Colonic mucosa (tissue), 4 donors: ENCODE data around the gene SCUBE2. TPM values are rescaled to one million over a fixed set of nuclear protein-coding genes. Genes with fewer than 3 reads are reported as not detected.

ENCODE experiments used
- DNase-seq: peaks from one replicate; pipeline ENCODE4 v3.0.0-alpha.2; 2020
- H3K27ac ChIP-seq: fragments of 200-600 bp; one replicate; pipeline ENCODE4 v1.8.0; 2021
- H3K27me3 ChIP-seq: fragments of 200-600 bp; one replicate; pipeline ENCODE4 v1.8.0; 2021
- H3K36me3 ChIP-seq: fragments of 200-600 bp; one replicate; pipeline ENCODE4 v1.8.0; 2021
- H3K4me1 ChIP-seq: fragments of 200-600 bp; one replicate; pipeline ENCODE4 v1.8.0; 2021; ENCODE audit warnings: mild to moderate bottlenecking
- H3K4me3 ChIP-seq: fragments of 200-600 bp; one replicate; pipeline ENCODE4 v1.8.0; 2021
- H3K9ac ChIP-seq, 2 donors: one replicate each; pipeline ENCODE4 v1.7.0; 2013; ENCODE audit warnings: control low read depth in 2 of 2, low read depth in 2 of 2, low read length in 2 of 2
- H3K9me3 ChIP-seq: fragments of 200-600 bp; one replicate; pipeline ENCODE4 v1.8.0; 2021
- intact Hi-C: fragments of 100-400 bp; cut with DNase I; formaldehyde crosslinking; loops from one replicate; pipeline ENCODE4 v1.14.1; 2022
- total RNA-seq, 2 donors: library from RNA; stranded (reverse); fragmentation: NEBNext Ultra II Directional in 1 of 2; extraction: Animal tissue kit (Norgen Biotek cat#: 25700) in 1 of 2; gene quantifications; one replicate each; pipeline ENCODE4 v1.2.1, GENCODE V29; 2021
- TF ChIP-seq, protein P1 (sequence below): fragments of 200-600 bp; IDR thresholded peaks from one replicate; pipeline ENCODE4 v1.8.0; 2022; ENCODE audit warnings: antibody characterized with exemption, mild to moderate bottlenecking
- donor health status: healthy.
- donor health status: DM: no; HTN: no; CAD: no.
- donor health status: DM: no; HTN: no; CAD: no.

The SCUBE2 gene
- total RNA-seq, 2 donors from 2014 or later, result 2.5 to 7.5 TPM

DNA sequence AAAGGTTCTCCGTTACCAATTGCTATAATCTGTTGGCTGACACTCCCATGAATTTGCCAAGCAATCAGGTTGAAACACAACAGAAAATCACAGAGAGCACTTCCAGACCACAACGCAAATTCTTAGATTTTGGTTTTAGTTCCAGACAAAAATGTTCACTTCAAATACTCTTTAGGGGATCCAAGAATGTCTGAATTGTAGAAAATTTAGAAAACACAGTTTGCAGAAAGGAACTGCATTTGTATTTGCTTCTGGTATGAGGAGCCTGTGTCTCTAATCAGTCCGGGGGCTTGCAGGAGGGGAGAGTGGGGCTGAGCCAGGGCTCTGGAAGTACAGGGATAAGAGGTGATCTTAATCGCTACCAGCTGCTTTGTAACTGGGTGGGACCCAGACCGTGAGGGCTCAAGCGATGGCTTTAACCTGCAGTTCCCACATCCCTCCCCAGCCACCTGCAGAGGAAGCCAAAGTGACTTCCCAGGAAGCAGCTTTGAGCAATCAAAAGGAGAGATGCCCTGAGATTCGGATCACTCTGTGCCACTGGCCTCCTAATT lies 18.7 kb downstream of the SCUBE2 start:
- no peaks in the 10 kb centered on the region for H3K36me3 ChIP-seq
- no peak for DNase-seq
- H3K4me3 ChIP-seq, result no peak overlapping the region
- H3K9ac ChIP-seq, result no peak overlapping the region
- H3K9me3 ChIP-seq, result no peaks in the 10 kb centered on the region
- H3K27me3 ChIP-seq, result no peaks in the 10 kb centered on the region
- no peak overlapping the region for H3K27ac ChIP-seq
- intact Hi-C loops, result no loop called here
- H3K4me1 ChIP-seq, result no peaks in the 10 kb centered on the region
- TF ChIP-seq, protein P1, sequence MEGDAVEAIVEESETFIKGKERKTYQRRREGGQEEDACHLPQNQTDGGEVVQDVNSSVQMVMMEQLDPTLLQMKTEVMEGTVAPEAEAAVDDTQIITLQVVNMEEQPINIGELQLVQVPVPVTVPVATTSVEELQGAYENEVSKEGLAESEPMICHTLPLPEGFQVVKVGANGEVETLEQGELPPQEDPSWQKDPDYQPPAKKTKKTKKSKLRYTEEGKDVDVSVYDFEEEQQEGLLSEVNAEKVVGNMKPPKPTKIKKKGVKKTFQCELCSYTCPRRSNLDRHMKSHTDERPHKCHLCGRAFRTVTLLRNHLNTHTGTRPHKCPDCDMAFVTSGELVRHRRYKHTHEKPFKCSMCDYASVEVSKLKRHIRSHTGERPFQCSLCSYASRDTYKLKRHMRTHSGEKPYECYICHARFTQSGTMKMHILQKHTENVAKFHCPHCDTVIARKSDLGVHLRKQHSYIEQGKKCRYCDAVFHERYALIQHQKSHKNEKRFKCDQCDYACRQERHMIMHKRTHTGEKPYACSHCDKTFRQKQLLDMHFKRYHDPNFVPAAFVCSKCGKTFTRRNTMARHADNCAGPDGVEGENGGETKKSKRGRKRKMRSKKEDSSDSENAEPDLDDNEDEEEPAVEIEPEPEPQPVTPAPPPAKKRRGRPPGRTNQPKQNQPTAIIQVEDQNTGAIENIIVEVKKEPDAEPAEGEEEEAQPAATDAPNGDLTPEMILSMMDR, result no peak

DNA sequence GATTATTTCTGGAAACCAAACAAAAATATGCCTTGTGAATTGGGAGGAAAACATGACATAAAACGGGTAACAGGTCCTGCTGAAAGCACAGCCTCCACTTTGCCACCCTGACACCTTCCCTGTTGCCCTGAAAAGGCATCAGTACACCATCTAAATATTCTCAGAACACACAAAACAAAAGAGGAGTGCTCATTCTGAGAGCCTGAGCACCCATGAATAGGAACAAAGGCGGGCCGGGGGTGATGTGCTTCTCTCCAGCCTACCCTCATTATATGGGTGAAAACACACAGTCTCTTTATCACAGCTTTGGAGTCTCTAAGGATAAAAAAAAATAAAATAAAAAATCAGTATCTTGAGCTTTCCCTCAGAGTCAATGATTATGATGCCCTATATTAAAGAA lies 19.7 kb downstream of the SCUBE2 start:
- Histone ChIP-seq H3K9ac (no peak overlapping the region), H3K36me3 (no peaks in the 10 kb centered on the region), H3K4me1 (no peaks in the 10 kb centered on the region), H3K9me3 (no peaks in the 10 kb centered on the region), H3K27ac (no peak overlapping the region), H3K4me3 (no peak overlapping the region), H3K27me3 (no peaks in the 10 kb centered on the region)
- TF ChIP-seq, protein P1, result no peak
- intact Hi-C loops, result no loop called here
- no peak for DNase-seq

DNA sequence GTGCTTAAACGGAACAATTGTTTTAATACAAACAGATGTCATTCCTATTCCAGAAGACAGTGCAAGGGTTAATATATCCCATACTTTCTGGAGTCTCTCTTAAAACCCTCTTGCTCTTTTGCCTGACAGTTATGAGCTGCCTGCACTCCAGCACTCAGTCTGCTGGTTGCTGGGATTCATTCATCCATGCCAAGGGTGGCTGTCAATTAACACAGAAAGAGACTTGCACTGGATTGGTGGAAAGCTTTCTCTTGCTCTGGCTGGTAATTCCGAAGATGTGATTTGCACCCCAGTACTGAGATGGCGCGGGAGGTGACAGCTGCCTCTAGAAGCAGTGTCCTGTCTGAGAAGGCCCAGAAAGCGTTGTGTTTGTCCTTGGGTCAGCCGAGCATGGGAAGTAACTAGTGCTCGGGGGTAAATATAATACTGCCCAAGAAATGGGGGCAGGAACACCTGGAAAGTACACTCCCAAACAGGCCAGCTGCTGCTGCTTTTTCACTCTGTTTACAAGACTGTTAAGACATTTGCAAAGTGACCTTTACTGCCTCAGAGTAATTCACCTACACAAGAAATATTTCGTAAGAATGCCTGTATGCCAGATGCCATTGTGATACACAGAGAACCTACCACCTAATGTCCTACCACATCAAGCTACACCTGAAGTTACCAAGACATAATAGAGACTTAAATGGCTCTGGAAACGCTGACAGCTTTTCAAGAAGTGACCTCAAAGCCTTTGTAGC lies 20.5 kb downstream of the SCUBE2 start:
- Histone ChIP-seq H3K27ac (no peak overlapping the region), H3K4me1 (no peaks in the 10 kb centered on the region), H3K9ac (no peak overlapping the region), H3K27me3 (no peaks in the 10 kb centered on the region), H3K36me3 (no peaks in the 10 kb centered on the region), H3K9me3 (no peaks in the 10 kb centered on the region), H3K4me3 (no peak overlapping the region)
- no peak for DNase-seq
- intact Hi-C loops, result no loop called here
- TF ChIP-seq, protein P1, result no peak

DNA sequence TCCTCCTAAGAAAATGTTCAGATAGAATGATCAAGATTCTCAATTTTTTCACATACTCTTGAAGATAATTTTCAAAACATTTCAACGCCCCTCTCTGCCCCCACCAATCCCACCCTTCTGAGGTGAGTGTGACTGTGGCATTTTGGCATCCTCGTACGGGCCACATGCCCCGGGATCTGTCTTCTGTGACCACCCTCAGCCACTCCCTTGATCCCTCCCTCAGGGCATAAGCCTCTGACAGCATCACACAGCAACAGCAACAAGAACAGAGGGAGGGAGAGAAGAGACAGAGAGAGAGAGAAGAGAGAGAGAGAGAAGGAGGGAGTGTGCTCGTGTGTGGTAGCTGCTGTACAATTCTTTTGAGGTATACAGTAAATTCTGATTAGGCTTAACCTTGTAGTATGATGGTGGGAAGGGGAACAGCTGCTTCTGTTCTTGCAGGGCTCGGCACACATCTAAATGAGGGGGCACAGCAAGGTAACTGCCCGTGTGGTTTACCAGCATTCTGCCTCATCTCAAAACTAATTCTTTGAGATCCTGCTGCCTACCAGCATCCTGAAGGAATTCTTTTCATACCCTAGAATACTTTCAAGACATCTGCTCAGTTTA lies 21.4 kb downstream of the SCUBE2 start:
- Histone ChIP-seq H3K4me1 (no peaks in the 10 kb centered on the region), H3K27ac (no peak overlapping the region), H3K9ac (no peak overlapping the region), H3K4me3 (no peak overlapping the region), H3K36me3 (no peaks in the 10 kb centered on the region), H3K9me3 (no peaks in the 10 kb centered on the region), H3K27me3 (no peaks in the 10 kb centered on the region)
- TF ChIP-seq, protein P1, result no peak
- DNase-seq, result no peak
- intact Hi-C loops, result no loop called here

DNA sequence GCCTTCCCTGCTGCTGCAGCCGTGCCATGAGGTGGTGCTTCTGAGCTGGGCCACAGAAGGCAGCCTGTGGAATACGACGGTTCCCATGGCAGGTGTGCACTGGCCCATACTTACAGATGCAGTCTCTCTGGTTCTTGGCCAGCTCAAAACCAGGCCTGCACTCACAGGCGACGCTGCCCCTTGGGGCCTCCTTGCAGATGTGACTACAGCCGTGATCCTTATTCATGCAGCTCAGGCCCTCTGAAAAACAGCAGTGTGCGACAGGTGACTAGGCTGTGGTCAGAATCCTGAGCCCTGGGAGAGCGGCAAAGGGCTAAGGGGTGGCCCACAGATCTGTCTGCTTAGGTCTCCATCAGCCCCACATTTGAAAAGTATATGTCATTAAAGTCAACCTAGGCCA lies 22.1 kb downstream of the SCUBE2 start:
- no peak overlapping the region for H3K4me3 ChIP-seq
- intact Hi-C loops, result no loop called here
- H3K27ac ChIP-seq, result no peak overlapping the region
- TF ChIP-seq, protein P1, result no peak
- H3K4me1 ChIP-seq, result no peaks in the 10 kb centered on the region
- no peak for DNase-seq
- no peaks in the 10 kb centered on the region for H3K9me3 ChIP-seq
- no peaks in the 10 kb centered on the region for H3K27me3 ChIP-seq
- no peak overlapping the region for H3K9ac ChIP-seq
- H3K36me3 ChIP-seq, result no peaks in the 10 kb centered on the region
